ENCODE results near the gene CSMD2. TPM values are rescaled to one million over a fixed set of nuclear protein-coding genes. Genes with fewer than 3 reads are reported as not detected.

The CSMD2 gene
- total RNA-seq, 1 donor from 2014 or later, result 0.75 TPM

GRCh38 chr1:33641104-33641830 is 523.8 kb downstream of the CSMD2 start:
- TF ChIP-seq CTCF (IDR thresholded peaks at IDR 0.05; ENCODE audit: insufficient read depth, low read length, poor library complexity, severe bottlenecking), result peak; percentile 35
- H3K27me3 ChIP-seq (ENCODE audit: control insufficient read depth, insufficient read depth, low read length), result peaks cover 2% of the 10 kb centered on the region
- no peak overlapping the region for H3K4me3 ChIP-seq (ENCODE audit: low read depth, low read length)
- no peaks in the 10 kb centered on the region for H3K36me3 ChIP-seq (ENCODE audit: control insufficient read depth, insufficient read depth, low read length)
- no peak for DNase-seq (ENCODE audit: low read depth)

GRCh38 chr1:33640114-33640660 is 524.8 kb downstream of the CSMD2 start:
- TF ChIP-seq CTCF (IDR thresholded peaks at IDR 0.05; ENCODE audit: insufficient read depth, low read length, poor library complexity, severe bottlenecking), result no peak
- DNase-seq (ENCODE audit: low read depth), result no peak
- H3K4me3 ChIP-seq (ENCODE audit: low read depth, low read length), result no peak overlapping the region
- no peaks in the 10 kb centered on the region for H3K36me3 ChIP-seq (ENCODE audit: control insufficient read depth, insufficient read depth, low read length)
- H3K27me3 ChIP-seq (ENCODE audit: control insufficient read depth, insufficient read depth, low read length), result peaks cover 2% of the 10 kb centered on the region

GRCh38 chr1:33637846-33638440 is 527.1 kb downstream of the CSMD2 start:
- H3K4me3 ChIP-seq (ENCODE audit: low read depth, low read length), result no peak overlapping the region
- TF ChIP-seq CTCF (IDR thresholded peaks at IDR 0.05; ENCODE audit: insufficient read depth, low read length, poor library complexity, severe bottlenecking), result no peak
- no peaks in the 10 kb centered on the region for H3K36me3 ChIP-seq (ENCODE audit: control insufficient read depth, insufficient read depth, low read length)
- no peak for DNase-seq (ENCODE audit: low read depth)
- peaks cover 8% of the 10 kb centered on the region for H3K27me3 ChIP-seq (ENCODE audit: control insufficient read depth, insufficient read depth, low read length)

GRCh38 chr1:33636209-33636608 is 528.8 kb downstream of the CSMD2 start:
- no peak overlapping the region for H3K4me3 ChIP-seq (ENCODE audit: low read depth, low read length)
- DNase-seq (ENCODE audit: low read depth), result no peak
- no peaks in the 10 kb centered on the region for H3K36me3 ChIP-seq (ENCODE audit: control insufficient read depth, insufficient read depth, low read length)
- peaks cover 8% of the 10 kb centered on the region for H3K27me3 ChIP-seq (ENCODE audit: control insufficient read depth, insufficient read depth, low read length)
- no peak for TF ChIP-seq CTCF (IDR thresholded peaks at IDR 0.05; ENCODE audit: insufficient read depth, low read length, poor library complexity, severe bottlenecking)

- no peak for TF ChIP-seq CTCF (IDR thresholded peaks at IDR 0.05; ENCODE audit: insufficient read depth, low read length, poor library complexity, severe bottlenecking)
- Histone ChIP-seq H3K36me3 (ENCODE audit: control insufficient read depth, insufficient read depth, low read length) (no peaks in the 10 kb centered on the region), H3K4me3 (ENCODE audit: low read depth, low read length) (no peak overlapping the region), H3K27me3 (ENCODE audit: control insufficient read depth, insufficient read depth, low read length) (peaks cover 8% of the 10 kb centered on the region)
- no peak for DNase-seq (ENCODE audit: low read depth)
These were observed 529.6 kb downstream of the CSMD2 start for GRCh38 chr1:33635336-33636012.
